ENCODE results near the gene UTP3.
"Not testable (repeated sequence)": the region's sequence is repeated elsewhere in the genome, so short reads cannot be mapped to it uniquely, and the experiment has no call there.

GRCh38 chr4:70661309-70661922 is 26.9 kb upstream of the UTP3 start:
- not testable (repeated sequence) for TF ChIP-seq CTCF (IDR thresholded peaks at IDR 0.05; ENCODE audit: extremely low read depth in 1 of 2, insufficient read depth in 1 of 2, low read depth in 1 of 2, low read length in 2 of 2); MYC (IDR thresholded peaks at IDR 0.05; ENCODE audit: low read depth, low read length); POLR2AphosphoS5 (IDR thresholded peaks at IDR 0.05; ENCODE audit: insufficient read depth, low read depth, low read length); POLR2A (IDR thresholded peaks at IDR 0.05; ENCODE audit: low read depth, low read length); EZH2 (IDR thresholded peaks at IDR 0.05; ENCODE audit: borderline replicate concordance, low read depth, low read length, severe bottlenecking); GATA2 (IDR thresholded peaks at IDR 0.05; ENCODE audit: insufficient read depth, insufficient read length, low read depth, low read length); MAX (IDR thresholded peaks at IDR 0.05; ENCODE audit: insufficient read depth, insufficient read length)

All from endothelial cell of umbilical vein (primary cell).